ENCODE results near the gene HAUS8.
"Not testable (repeated sequence)": the region's sequence is repeated elsewhere in the genome, so short reads cannot be mapped to it uniquely, and the experiment has no call there.

The HAUS8 gene

GRCh38 chr19:17014212-17014861 lies 60.9 kb downstream of the HAUS8 start:
- in situ Hi-C loops (cut with MboI; ENCODE audit: low pct_unique_long_range_greater_than_20kb, low sequenced_read_pairs); DNase-seq: not testable (repeated sequence)

- DNase-seq = no peak
- in situ Hi-C loops (cut with MboI; ENCODE audit: low pct_unique_long_range_greater_than_20kb, low sequenced_read_pairs) = no loop called here
Measured at GRCh38 chr19:17011485-17011884, 63.8 kb downstream of the HAUS8 start.

GRCh38 chr19:17006579-17006978 lies 68.7 kb downstream of the HAUS8 start:
- in situ Hi-C loops (cut with MboI; ENCODE audit: low pct_unique_long_range_greater_than_20kb, low sequenced_read_pairs) = no loop called here

GRCh38 chr19:17005000-17005399 lies 70.3 kb downstream of the HAUS8 start:
- in situ Hi-C loops (cut with MboI; ENCODE audit: low pct_unique_long_range_greater_than_20kb, low sequenced_read_pairs) = no loop called here
- DNase-seq = no peak

More at GRCh38 chr19:17006579-17006978, 68.7 kb downstream of the HAUS8 start:
- DNase-seq = no peak

- DNase-seq = no peak
- in situ Hi-C loops (cut with MboI; ENCODE audit: low pct_unique_long_range_greater_than_20kb, low sequenced_read_pairs) = no loop called here
Measured at GRCh38 chr19:17004386-17004785, 70.9 kb downstream of the HAUS8 start.

- DNase-seq = no peak
- in situ Hi-C loops (cut with MboI; ENCODE audit: low pct_unique_long_range_greater_than_20kb, low sequenced_read_pairs) = no loop called here
Measured at GRCh38 chr19:17002455-17002854, 72.8 kb downstream of the HAUS8 start.

GRCh38 chr19:17001603-17002183 lies 73.6 kb downstream of the HAUS8 start:
- no peak for DNase-seq
- in situ Hi-C loops (cut with MboI; ENCODE audit: low pct_unique_long_range_greater_than_20kb, low sequenced_read_pairs) = no loop called here

Data from KBM-7 (cell line).